Measurements from ENCODE around the gene ADCY3. TPM values are rescaled to one million over a fixed set of nuclear protein-coding genes. Genes with fewer than 3 reads are reported as not detected.

ADCY3 gene
- total and polyA plus RNA-seq, 9 of the 15 experiments (the other 6 are each of a cell fraction or from before 2014, with no cell fraction given), result 1.5 to 54.8 (median 26.3) TPM

DNA sequence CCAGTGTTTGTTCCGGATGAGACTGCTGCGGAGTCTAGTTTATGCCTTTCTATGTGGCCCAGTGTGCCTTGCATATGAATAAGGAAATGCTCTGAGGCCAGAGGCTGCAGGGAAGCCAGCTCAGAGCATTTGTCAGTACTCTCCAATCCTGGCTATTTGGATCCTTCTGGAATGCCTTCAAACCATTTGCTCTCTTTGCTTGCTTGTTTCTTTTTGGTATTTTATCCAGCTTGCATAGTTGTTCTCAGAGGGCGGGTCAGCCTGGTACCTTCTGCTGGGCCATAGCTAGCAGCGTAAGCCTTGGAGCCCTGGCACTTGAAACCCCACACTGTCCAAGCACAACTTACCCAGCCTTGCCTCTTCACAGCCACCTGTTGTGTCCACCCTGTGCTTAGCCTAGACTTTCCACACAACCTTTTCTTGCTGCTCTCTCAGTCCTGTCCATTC, 106.3 kb downstream of the ADCY3 start (continued):
- TF ChIP-seq, protein P1, sequence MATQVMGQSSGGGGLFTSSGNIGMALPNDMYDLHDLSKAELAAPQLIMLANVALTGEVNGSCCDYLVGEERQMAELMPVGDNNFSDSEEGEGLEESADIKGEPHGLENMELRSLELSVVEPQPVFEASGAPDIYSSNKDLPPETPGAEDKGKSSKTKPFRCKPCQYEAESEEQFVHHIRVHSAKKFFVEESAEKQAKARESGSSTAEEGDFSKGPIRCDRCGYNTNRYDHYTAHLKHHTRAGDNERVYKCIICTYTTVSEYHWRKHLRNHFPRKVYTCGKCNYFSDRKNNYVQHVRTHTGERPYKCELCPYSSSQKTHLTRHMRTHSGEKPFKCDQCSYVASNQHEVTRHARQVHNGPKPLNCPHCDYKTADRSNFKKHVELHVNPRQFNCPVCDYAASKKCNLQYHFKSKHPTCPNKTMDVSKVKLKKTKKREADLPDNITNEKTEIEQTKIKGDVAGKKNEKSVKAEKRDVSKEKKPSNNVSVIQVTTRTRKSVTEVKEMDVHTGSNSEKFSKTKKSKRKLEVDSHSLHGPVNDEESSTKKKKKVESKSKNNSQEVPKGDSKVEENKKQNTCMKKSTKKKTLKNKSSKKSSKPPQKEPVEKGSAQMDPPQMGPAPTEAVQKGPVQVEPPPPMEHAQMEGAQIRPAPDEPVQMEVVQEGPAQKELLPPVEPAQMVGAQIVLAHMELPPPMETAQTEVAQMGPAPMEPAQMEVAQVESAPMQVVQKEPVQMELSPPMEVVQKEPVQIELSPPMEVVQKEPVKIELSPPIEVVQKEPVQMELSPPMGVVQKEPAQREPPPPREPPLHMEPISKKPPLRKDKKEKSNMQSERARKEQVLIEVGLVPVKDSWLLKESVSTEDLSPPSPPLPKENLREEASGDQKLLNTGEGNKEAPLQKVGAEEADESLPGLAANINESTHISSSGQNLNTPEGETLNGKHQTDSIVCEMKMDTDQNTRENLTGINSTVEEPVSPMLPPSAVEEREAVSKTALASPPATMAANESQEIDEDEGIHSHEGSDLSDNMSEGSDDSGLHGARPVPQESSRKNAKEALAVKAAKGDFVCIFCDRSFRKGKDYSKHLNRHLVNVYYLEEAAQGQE (IDR thresholded peaks at IDR 0.05; ENCODE audit: borderline replicate concordance), result no peak
- TF ChIP-seq, protein P1 (CRISPR knock-in tag; IDR thresholded peaks at IDR 0.05; ENCODE audit: low read depth), result no peak
- no peak for TF ChIP-seq ZNF695 (CRISPR knock-in tag; IDR thresholded peaks at IDR 0.05)
- no peak for TF ChIP-seq ETV6 (IDR thresholded peaks at IDR 0.05; ENCODE audit: borderline replicate concordance in 1 of 2, low read depth in 2 of 2, low read length in 1 of 2)
- no peak for TF ChIP-seq ETV6 (CRISPR knock-in tag; IDR thresholded peaks at IDR 0.05; ENCODE audit: borderline replicate concordance)
- TF ChIP-seq, protein P2, sequence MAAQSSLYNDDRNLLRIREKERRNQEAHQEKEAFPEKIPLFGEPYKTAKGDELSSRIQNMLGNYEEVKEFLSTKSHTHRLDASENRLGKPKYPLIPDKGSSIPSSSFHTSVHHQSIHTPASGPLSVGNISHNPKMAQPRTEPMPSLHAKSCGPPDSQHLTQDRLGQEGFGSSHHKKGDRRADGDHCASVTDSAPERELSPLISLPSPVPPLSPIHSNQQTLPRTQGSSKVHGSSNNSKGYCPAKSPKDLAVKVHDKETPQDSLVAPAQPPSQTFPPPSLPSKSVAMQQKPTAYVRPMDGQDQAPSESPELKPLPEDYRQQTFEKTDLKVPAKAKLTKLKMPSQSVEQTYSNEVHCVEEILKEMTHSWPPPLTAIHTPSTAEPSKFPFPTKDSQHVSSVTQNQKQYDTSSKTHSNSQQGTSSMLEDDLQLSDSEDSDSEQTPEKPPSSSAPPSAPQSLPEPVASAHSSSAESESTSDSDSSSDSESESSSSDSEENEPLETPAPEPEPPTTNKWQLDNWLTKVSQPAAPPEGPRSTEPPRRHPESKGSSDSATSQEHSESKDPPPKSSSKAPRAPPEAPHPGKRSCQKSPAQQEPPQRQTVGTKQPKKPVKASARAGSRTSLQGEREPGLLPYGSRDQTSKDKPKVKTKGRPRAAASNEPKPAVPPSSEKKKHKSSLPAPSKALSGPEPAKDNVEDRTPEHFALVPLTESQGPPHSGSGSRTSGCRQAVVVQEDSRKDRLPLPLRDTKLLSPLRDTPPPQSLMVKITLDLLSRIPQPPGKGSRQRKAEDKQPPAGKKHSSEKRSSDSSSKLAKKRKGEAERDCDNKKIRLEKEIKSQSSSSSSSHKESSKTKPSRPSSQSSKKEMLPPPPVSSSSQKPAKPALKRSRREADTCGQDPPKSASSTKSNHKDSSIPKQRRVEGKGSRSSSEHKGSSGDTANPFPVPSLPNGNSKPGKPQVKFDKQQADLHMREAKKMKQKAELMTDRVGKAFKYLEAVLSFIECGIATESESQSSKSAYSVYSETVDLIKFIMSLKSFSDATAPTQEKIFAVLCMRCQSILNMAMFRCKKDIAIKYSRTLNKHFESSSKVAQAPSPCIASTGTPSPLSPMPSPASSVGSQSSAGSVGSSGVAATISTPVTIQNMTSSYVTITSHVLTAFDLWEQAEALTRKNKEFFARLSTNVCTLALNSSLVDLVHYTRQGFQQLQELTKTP (IDR thresholded peaks at IDR 0.05; ENCODE audit: low read depth in 1 of 2, partially characterized antibody in 2 of 2), result no peak
- TF ChIP-seq BDP1 (IDR thresholded peaks at IDR 0.05; ENCODE audit: insufficient read depth, insufficient read length), result no peak
- no peak for TF ChIP-seq JUND (IDR thresholded peaks at IDR 0.05; ENCODE audit: borderline replicate concordance, low read depth, low read length)
- TF ChIP-seq JUND (tag; IDR thresholded peaks at IDR 0.05; ENCODE audit: borderline replicate concordance, low read depth, low read length), result no peak
- TF ChIP-seq FOXM1 (IDR thresholded peaks at IDR 0.05; ENCODE audit: low read depth), result no peak
- TF ChIP-seq FOXM1 (CRISPR knock-in tag; IDR thresholded peaks at IDR 0.05; ENCODE audit: low read depth), result no peak
